ENCODE data around the gene FOXD2. TPM values are rescaled to one million over a fixed set of nuclear protein-coding genes. Genes with fewer than 3 reads are reported as not detected.

The FOXD2 gene
- total and polyA plus RNA-seq, 7 experiments from 2014 or later, result 0.05 to 0.59 (median 0.22) TPM

DNA sequence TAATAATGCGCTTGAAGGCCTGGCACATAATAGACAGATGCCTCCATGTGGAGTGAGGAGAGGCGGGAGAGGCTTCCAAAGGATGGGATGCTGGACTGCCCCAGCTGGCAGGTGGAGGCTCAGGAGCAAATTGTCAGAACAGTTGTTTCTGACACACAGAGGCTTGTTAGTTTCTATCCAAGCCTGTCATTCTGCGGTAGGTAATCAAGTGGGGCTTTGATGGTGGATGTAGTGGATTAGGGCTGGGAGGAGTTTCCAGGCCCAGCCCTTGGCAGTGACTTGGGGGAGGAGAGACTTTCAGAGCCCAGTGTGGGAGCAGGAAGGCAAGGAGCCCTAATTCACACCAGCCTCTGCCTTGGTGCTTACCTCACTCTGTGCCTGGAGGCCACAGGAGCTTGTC is 44.1 kb downstream of the FOXD2 start:
- no peaks in the 10 kb centered on the region for H3K4me1 Mint-ChIP-seq

DNA sequence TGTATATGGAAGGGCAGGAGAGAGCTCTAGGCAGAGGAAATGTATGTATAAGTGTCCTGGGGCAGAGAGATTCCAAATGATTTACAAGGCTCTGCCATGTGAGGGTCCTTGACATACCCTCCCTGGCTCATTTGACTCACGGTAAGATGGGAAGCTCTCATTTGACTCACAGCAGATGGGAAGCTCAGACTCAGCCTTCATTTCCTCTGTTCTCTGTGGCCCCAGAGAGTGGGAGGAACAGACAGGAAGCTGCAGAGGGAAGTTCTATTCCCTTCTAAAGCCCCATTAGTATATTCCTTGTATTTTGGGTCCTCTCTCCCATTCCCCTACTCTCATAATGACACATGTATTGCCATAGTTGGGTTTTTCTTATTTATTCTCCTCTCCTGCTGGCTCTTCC is 44.9 kb downstream of the FOXD2 start:
- H3K27ac ChIP-seq (ENCODE audit: low read depth, low read length), result no peak overlapping the region
- H3K27me3 ChIP-seq (ENCODE audit: control insufficient read depth in 2 of 2, insufficient read depth in 2 of 2, low read length in 2 of 2), result no peaks in the 10 kb centered on the region
- DNase-seq (no peak), ATAC-seq (no peak)
- ChIA-PET CTCF (no interaction called here), POLR2A (no interaction called here)
- no peak overlapping the region for H3K4me3 ChIP-seq (ENCODE audit: low read length)
- no peaks in the 10 kb centered on the region for H3K4me1 ChIP-seq (ENCODE audit: control insufficient read depth in 2 of 2, insufficient read depth in 2 of 2, low read length in 2 of 2)
- no peaks in the 10 kb centered on the region for H3K36me3 Mint-ChIP-seq
- H3K4me1 Mint-ChIP-seq, result no peaks in the 10 kb centered on the region
- intact Hi-C loops (cut with micrococcal nuclease), result no loop called here
- no peak overlapping the region for H3K27ac Mint-ChIP-seq
- no peaks in the 10 kb centered on the region for H3K36me3 ChIP-seq (ENCODE audit: control insufficient read depth in 2 of 3, insufficient read depth in 3 of 3, low read length in 3 of 3)
- peaks cover 0 to 18% (median 5%) of the 10 kb centered on the region in 5 donors for H3K27me3 Mint-ChIP-seq
- no peaks in the 10 kb centered on the region for H3K9me3 Mint-ChIP-seq
- H3K4me3 Mint-ChIP-seq, result no peak overlapping the region
- no peaks in the 10 kb centered on the region for H3K9me3 ChIP-seq (ENCODE audit: control insufficient read depth in 2 of 3, low read length in 3 of 3)

More for the DNA sequence above, 44.1 kb downstream of the FOXD2 start:
- no peak overlapping the region for H3K27ac Mint-ChIP-seq
- CTCF ChIA-PET, result no interaction called here
- no peaks in the 10 kb centered on the region for H3K27me3 ChIP-seq (ENCODE audit: control insufficient read depth in 2 of 2, insufficient read depth in 2 of 2, low read length in 2 of 2)
- no peak for DNase-seq
- ATAC-seq, result no peak
- no peaks in the 10 kb centered on the region for H3K36me3 Mint-ChIP-seq
- no peak overlapping the region for H3K27ac ChIP-seq (ENCODE audit: low read depth, low read length)
- peaks cover 4 to 21% (median 5%) of the 10 kb centered on the region in 5 donors for H3K27me3 Mint-ChIP-seq
- no peaks in the 10 kb centered on the region for H3K9me3 ChIP-seq (ENCODE audit: control insufficient read depth in 2 of 3, low read length in 3 of 3)
- POLR2A ChIA-PET, result no interaction called here
- H3K4me3 Mint-ChIP-seq, result no peak overlapping the region
- intact Hi-C loops (cut with micrococcal nuclease), result no loop called here
- no peaks in the 10 kb centered on the region for H3K36me3 ChIP-seq (ENCODE audit: control insufficient read depth in 2 of 3, insufficient read depth in 3 of 3, low read length in 3 of 3)
- H3K4me1 ChIP-seq (ENCODE audit: control insufficient read depth in 2 of 2, insufficient read depth in 2 of 2, low read length in 2 of 2), result no peaks in the 10 kb centered on the region
- peaks cover 0 to 3% (median 0%) of the 10 kb centered on the region in 11 donors for H3K9me3 Mint-ChIP-seq
- no peak overlapping the region for H3K4me3 ChIP-seq (ENCODE audit: low read length)

DNA sequence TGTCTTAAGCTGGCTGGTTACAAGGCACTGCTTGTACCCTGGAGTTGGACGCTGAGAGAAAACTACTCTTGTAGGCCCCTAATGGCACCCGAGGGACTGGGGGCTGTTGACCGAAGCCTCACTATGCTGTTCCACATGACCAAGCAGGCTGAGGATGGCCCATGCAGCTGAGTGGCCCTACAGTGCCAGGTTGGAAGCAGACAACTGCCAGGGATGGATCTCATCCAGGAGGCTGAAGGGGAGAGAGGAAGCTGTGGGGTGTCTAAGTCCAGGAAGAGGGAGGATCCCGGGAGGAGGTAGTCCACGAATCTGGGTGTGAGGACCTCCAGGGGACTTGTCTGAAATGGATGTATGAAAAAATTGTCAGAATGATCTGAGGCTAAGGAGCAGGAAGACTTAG is 45.8 kb downstream of the FOXD2 start:
- DNase-seq (no peak), ATAC-seq (no peak)
- H3K36me3 ChIP-seq (ENCODE audit: control insufficient read depth in 2 of 3, insufficient read depth in 3 of 3, low read length in 3 of 3), result no peaks in the 10 kb centered on the region
- H3K4me3 Mint-ChIP-seq, result no peak overlapping the region
- no peaks in the 10 kb centered on the region for H3K4me1 ChIP-seq (ENCODE audit: control insufficient read depth in 2 of 2, insufficient read depth in 2 of 2, low read length in 2 of 2)
- H3K9me3 Mint-ChIP-seq, result no peaks in the 10 kb centered on the region
- H3K27ac ChIP-seq (ENCODE audit: low read depth, low read length), result no peak overlapping the region
- H3K4me3 ChIP-seq (ENCODE audit: low read length), result no peak overlapping the region
- intact Hi-C loops (cut with micrococcal nuclease), result no loop called here
- peaks cover 0 to 18% (median 5%) of the 10 kb centered on the region in 5 donors for H3K27me3 Mint-ChIP-seq
- H3K27ac Mint-ChIP-seq, result no peak overlapping the region
- no peaks in the 10 kb centered on the region for H3K4me1 Mint-ChIP-seq
- ChIA-PET POLR2A (no interaction called here), CTCF (no interaction called here)
- H3K36me3 Mint-ChIP-seq, result no peaks in the 10 kb centered on the region
- H3K27me3 ChIP-seq (ENCODE audit: control insufficient read depth in 2 of 2, insufficient read depth in 2 of 2, low read length in 2 of 2), result no peaks in the 10 kb centered on the region
- H3K9me3 ChIP-seq (ENCODE audit: control insufficient read depth in 2 of 3, low read length in 3 of 3), result no peaks in the 10 kb centered on the region

DNA sequence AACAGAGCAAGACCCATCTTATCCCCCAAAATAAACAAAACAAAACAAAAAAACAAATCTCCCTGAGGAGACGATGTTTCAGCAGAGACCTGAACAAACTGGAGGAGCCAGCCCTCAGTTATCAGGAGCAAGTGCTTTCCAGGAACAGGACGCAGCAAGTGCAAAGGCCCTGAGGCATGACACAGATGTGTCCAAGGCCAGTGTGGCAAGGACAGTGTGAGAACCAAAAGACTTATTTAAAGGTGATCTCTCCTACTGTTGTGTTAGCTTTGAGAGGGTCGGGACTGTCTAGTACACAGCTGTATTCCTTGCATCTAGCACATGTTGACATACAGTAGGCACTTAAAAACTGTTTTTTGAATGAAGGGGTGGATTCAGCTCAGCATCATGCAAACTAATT is 48.0 kb downstream of the FOXD2 start:
- ChIA-PET POLR2A (interaction anchor here (0.5 kb wide), 1 partner anchor 996 kb away, joined by 3 read pairs; no protein-coding TSS in a partner anchor), CTCF (no interaction called here)
- no peak for ATAC-seq
- Mint-ChIP-seq H3K27me3 (peaks cover 6 to 23% (median 12%) of the 10 kb centered on the region in 5 donors), H3K27ac (no peak overlapping the region), H3K4me1 (no peaks in the 10 kb centered on the region), H3K36me3 (no peaks in the 10 kb centered on the region), H3K4me3 (no peak overlapping the region), H3K9me3 (no peaks in the 10 kb centered on the region)
- Histone ChIP-seq H3K4me1 (ENCODE audit: control insufficient read depth in 2 of 2, insufficient read depth in 2 of 2, low read length in 2 of 2) (no peaks in the 10 kb centered on the region), H3K4me3 (ENCODE audit: low read length) (no peak overlapping the region), H3K36me3 (ENCODE audit: control insufficient read depth in 2 of 3, insufficient read depth in 3 of 3, low read length in 3 of 3) (no peaks in the 10 kb centered on the region), H3K27me3 (ENCODE audit: control insufficient read depth in 2 of 2, insufficient read depth in 2 of 2, low read length in 2 of 2) (no peaks in the 10 kb centered on the region), H3K27ac (ENCODE audit: low read depth, low read length) (no peak overlapping the region), H3K9me3 (ENCODE audit: control insufficient read depth in 2 of 3, low read length in 3 of 3) (no peaks in the 10 kb centered on the region)
- intact Hi-C loops (cut with micrococcal nuclease), result no loop called here
- DNase-seq, result no peak

DNA sequence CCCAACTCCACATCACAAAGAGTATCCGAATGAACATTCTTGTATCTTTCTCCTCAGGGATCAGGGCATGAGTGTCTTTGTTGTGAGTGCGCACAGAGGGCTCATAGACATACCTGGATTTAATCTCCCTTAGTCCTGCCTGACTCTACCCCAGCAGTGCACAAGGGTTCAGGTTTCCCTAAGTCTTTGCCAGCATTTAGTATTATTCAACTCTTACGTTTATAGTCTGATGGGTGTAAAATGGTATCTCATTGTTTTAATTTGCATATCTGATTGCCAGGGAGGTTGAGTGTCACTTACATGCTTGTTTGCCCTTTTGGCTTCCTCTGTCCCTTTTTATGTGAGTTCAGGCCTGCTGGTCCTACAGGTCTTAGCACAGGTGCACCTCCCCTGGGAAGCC is 49.5 kb downstream of the FOXD2 start:
- Histone ChIP-seq H3K36me3 (ENCODE audit: control insufficient read depth in 2 of 3, insufficient read depth in 3 of 3, low read length in 3 of 3) (no peaks in the 10 kb centered on the region), H3K4me3 (ENCODE audit: low read length) (no peak overlapping the region), H3K27ac (ENCODE audit: low read depth, low read length) (no peak overlapping the region), H3K9me3 (ENCODE audit: control insufficient read depth in 2 of 3, low read length in 3 of 3) (no peaks in the 10 kb centered on the region), H3K27me3 (ENCODE audit: control insufficient read depth in 2 of 2, insufficient read depth in 2 of 2, low read length in 2 of 2) (no peaks in the 10 kb centered on the region), H3K4me1 (ENCODE audit: control insufficient read depth in 2 of 2, insufficient read depth in 2 of 2, low read length in 2 of 2) (no peaks in the 10 kb centered on the region)
- Mint-ChIP-seq H3K36me3 (no peaks in the 10 kb centered on the region), H3K27me3 (peaks cover 9 to 28% (median 15%) of the 10 kb centered on the region in 5 donors), H3K27ac (no peak overlapping the region), H3K4me1 (no peaks in the 10 kb centered on the region), H3K9me3 (no peaks in the 10 kb centered on the region), H3K4me3 (no peak overlapping the region)
- no peak for DNase-seq
- ChIA-PET POLR2A (no interaction called here), CTCF (no interaction called here)
- intact Hi-C loops (cut with micrococcal nuclease), result no loop called here
- ATAC-seq, result no peak

DNA sequence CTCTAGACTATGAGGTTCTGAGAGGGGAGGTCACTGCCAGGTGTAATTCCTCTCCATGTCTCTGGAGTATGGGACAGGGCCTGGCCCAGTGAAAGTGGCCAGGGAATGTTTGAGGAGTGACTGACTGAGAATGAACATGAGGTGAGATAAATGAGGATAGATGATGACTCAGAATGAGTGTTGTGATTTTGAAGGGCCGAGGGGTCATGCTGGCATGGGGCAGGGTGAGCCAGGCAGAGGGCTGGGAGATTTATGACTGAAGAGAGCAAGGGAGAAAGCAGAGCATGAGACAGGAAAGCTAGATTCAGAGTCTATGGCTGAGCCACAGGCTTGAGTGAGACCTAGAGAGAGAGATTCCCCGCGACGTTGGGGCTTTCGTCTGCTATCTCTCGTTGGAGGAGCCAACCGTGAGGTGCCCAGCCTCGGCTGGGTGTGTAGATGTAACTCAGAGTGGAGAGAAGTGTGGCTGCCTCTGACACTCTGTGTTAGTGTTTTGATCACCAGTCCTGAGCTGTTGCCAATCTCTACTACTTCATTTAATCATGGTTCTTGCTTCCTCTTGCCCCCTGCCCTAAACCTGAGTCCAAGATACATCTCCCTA is 50.1 kb downstream of the FOXD2 start:
- CTCF ChIA-PET, result no interaction called here
- no peaks in the 10 kb centered on the region for H3K4me1 ChIP-seq (ENCODE audit: control insufficient read depth in 2 of 2, insufficient read depth in 2 of 2, low read length in 2 of 2)
- peaks cover 9 to 31% (median 19%) of the 10 kb centered on the region in 5 donors for H3K27me3 Mint-ChIP-seq
- H3K36me3 ChIP-seq (ENCODE audit: control insufficient read depth in 2 of 3, insufficient read depth in 3 of 3, low read length in 3 of 3), result no peaks in the 10 kb centered on the region
- no peak overlapping the region for H3K27ac Mint-ChIP-seq
- POLR2A ChIA-PET, result no interaction called here
- no peak overlapping the region for H3K27ac ChIP-seq (ENCODE audit: low read depth, low read length)
- no peaks in the 10 kb centered on the region for H3K4me1 Mint-ChIP-seq
- no peaks in the 10 kb centered on the region for H3K27me3 ChIP-seq (ENCODE audit: control insufficient read depth in 2 of 2, insufficient read depth in 2 of 2, low read length in 2 of 2)
- H3K9me3 Mint-ChIP-seq, result no peaks in the 10 kb centered on the region
- no peaks in the 10 kb centered on the region for H3K9me3 ChIP-seq (ENCODE audit: control insufficient read depth in 2 of 3, low read length in 3 of 3)
- H3K4me3 Mint-ChIP-seq, result no peak overlapping the region
- H3K36me3 Mint-ChIP-seq, result no peaks in the 10 kb centered on the region
- no peak overlapping the region for H3K4me3 ChIP-seq (ENCODE audit: low read length)
- no peak for DNase-seq
- intact Hi-C loops (cut with micrococcal nuclease), result no loop called here
- ATAC-seq, result no peak
